Activated CD4-positive, alpha-beta memory T cell treated with anti-CD3 and anti-CD28 coated beads, Interleukin-2, amount 10 ng/mL, durations not matched to agents 7 days and 5 days (primary cell): ENCODE results near the gene SF3B1. TPM values are rescaled to one million over a fixed set of nuclear protein-coding genes. Genes with fewer than 3 reads are reported as not detected.
"Not testable (repeated sequence)": the region's sequence is repeated elsewhere in the genome, so short reads cannot be mapped to it uniquely, and the experiment has no call there.

ENCODE experiments used
- CTCF ChIA-PET: fragments of 350-600 bp; sonication (Branson Sonifier 250); formaldehyde crosslinking; loops from one replicate; lab custom pipeline; 2021; ENCODE audit warnings: antibody characterized with exemption, inconsistent platforms; lab: Charles Lee
- POLR2A ChIA-PET: fragments of 350-600 bp; sonication (Branson Sonifier 250); formaldehyde crosslinking; loops from one replicate; lab custom pipeline; 2021; ENCODE audit warnings: antibody characterized with exemption; lab: Charles Lee
- DNase-seq: peaks from one replicate; pipeline ENCODE4 v3.0.0-alpha.2; 2020
- H3K27ac Mint-ChIP-seq: one replicate; pipeline ENCODE4 v1.8.0; 2021; ENCODE audit warnings: mild to moderate bottlenecking, mixed read lengths
- H3K27me3 Mint-ChIP-seq: one replicate; pipeline ENCODE4 v1.8.0; 2021; ENCODE audit warnings: mixed read lengths
- H3K36me3 Mint-ChIP-seq: one replicate; pipeline ENCODE4 v1.8.0; 2021; ENCODE audit warnings: low read depth, mixed read lengths
- H3K4me1 Mint-ChIP-seq: one replicate; pipeline ENCODE4 v1.8.0; 2021; ENCODE audit warnings: mixed read lengths
- H3K4me3 Mint-ChIP-seq: one replicate; pipeline ENCODE4 v1.8.0; 2021; ENCODE audit warnings: mild to moderate bottlenecking, mixed read lengths
- H3K9me3 Mint-ChIP-seq: one replicate; pipeline ENCODE4 v1.8.0; 2021; ENCODE audit warnings: mixed read lengths
- total RNA-seq, 2 experiments: library from RNA; stranded (reverse); gene quantifications; one replicate each; pipeline ENCODE4 v1.2.3, GENCODE V29; 2021

Gene SF3B1
- total RNA-seq, 2 experiments from 2014 or later, result 292 to 304 TPM

- ChIA-PET CTCF (interaction anchor here (0.6 to 2.2 kb wide), 15 partner anchors 10 to 325 kb away, joined by 3 to 10 read pairs (median 3); partner anchors contain the start of genes HSPD1, HSPE1 and SF3B1), POLR2A (interaction anchor here (0.6 to 7.2 kb wide), 29 partner anchors 11 to 724 kb away, joined by 3 to 176 read pairs (median 4); partner anchors contain the start of genes ANKRD44, GTF3C3, HSPD1 and HSPE1)
- Mint-ChIP-seq H3K27ac (peak within 1 kb of the TSS; percentile 99), H3K4me3 (peak within 1 kb of the TSS; percentile 96), H3K4me1 (peaks cover 40% of the 10 kb centered on the region), H3K9me3 (no peaks in the 10 kb centered on the region), H3K36me3 (peaks cover 8% of the 10 kb centered on the region), H3K27me3 (no peaks in the 10 kb centered on the region)
- peak; percentile 99 for DNase-seq
Measured at GRCh38 chr2:197453123-197453913, 18.5 kb upstream of the SF3B1 start, which contains the start of gene COQ10B. Gene COQ10B (plus strand): TSS chr2:197453552. CDS start chr2:197453561, 9 bp downstream.

- Mint-ChIP-seq H3K9me3 (no peaks in the 10 kb centered on the region), H3K4me1 (peaks cover 38% of the 10 kb centered on the region), H3K27ac (peak overlapping the region; percentile 99), H3K36me3 (peaks cover 6% of the 10 kb centered on the region), H3K27me3 (peaks cover 1% of the 10 kb centered on the region), H3K4me3 (peak overlapping the region; percentile 96)
- CTCF ChIA-PET, result interaction anchor here (0.6 to 2.2 kb wide), 14 partner anchors 11 to 326 kb away, joined by 3 to 10 read pairs (median 4); partner anchors contain the start of genes HSPD1, HSPE1 and SF3B1
- POLR2A ChIA-PET, result interaction anchor here (0.6 to 7.2 kb wide), 28 partner anchors 10 to 723 kb away, joined by 3 to 176 read pairs (median 4); partner anchors contain the start of genes ANKRD44, GTF3C3, HSPD1 and HSPE1
- DNase-seq, result no peak
Measured at GRCh38 chr2:197452754-197453122, 17.9 kb upstream of the SF3B1 start.

- Mint-ChIP-seq H3K27ac (peak overlapping the region; percentile 55), H3K4me1 (peaks cover 31% of the 10 kb centered on the region)
- CTCF ChIA-PET, result interaction anchor here (1.1 to 2.2 kb wide), 2 partner anchors 15 to 49 kb away, joined by 5 to 9 read pairs; partner anchors contain the start of genes HSPD1 and HSPE1
- not testable (repeated sequence) for H3K4me3 Mint-ChIP-seq, H3K9me3 Mint-ChIP-seq, DNase-seq, H3K27me3 Mint-ChIP-seq, H3K36me3 Mint-ChIP-seq
- POLR2A ChIA-PET, result interaction anchor here (0.7 to 7.2 kb wide), 5 partner anchors 16 to 255 kb away, joined by 3 to 176 read pairs (median 18); partner anchors contain the start of genes HSPD1, HSPE1, MARS2 and MOB4
Measured at GRCh38 chr2:197450935-197451358, 16.1 kb upstream of the SF3B1 start.

- DNase-seq, result no peak
- ChIA-PET CTCF (interaction anchor here (1.1 kb wide), 1 partner anchor 14 kb away, joined by 5 read pairs; no protein-coding TSS in a partner anchor), POLR2A (interaction anchor here (1.4 to 7.2 kb wide), 2 partner anchors 16 to 52 kb away, joined by 3 to 176 read pairs; partner anchors contain the start of gene SF3B1)
- no peaks in the 10 kb centered on the region for H3K9me3 Mint-ChIP-seq
- no peak overlapping the region for H3K27ac Mint-ChIP-seq
- peaks cover 26% of the 10 kb centered on the region for H3K4me1 Mint-ChIP-seq
- no peak overlapping the region for H3K4me3 Mint-ChIP-seq
- peaks cover 2% of the 10 kb centered on the region for H3K36me3 Mint-ChIP-seq
- peaks cover 2% of the 10 kb centered on the region for H3K27me3 Mint-ChIP-seq
Measured at GRCh38 chr2:197450465-197450864, 15.6 kb upstream of the SF3B1 start.

- POLR2A ChIA-PET, result no interaction called here
- H3K9me3 Mint-ChIP-seq, result no peaks in the 10 kb centered on the region
- no peak for DNase-seq
- no peaks in the 10 kb centered on the region for H3K36me3 Mint-ChIP-seq
- H3K27ac Mint-ChIP-seq, result no peak overlapping the region
- CTCF ChIA-PET, result no interaction called here
- H3K27me3 Mint-ChIP-seq, result peaks cover 7% of the 10 kb centered on the region
- no peak overlapping the region for H3K4me3 Mint-ChIP-seq
- peaks cover 7% of the 10 kb centered on the region for H3K4me1 Mint-ChIP-seq
Measured at GRCh38 chr2:197446844-197447243, 12.0 kb upstream of the SF3B1 start.

GRCh38 chr2:197445746-197446145 lies 10.9 kb upstream of the SF3B1 start:
- ChIA-PET CTCF (no interaction called here), POLR2A (no interaction called here)
- peaks cover 7% of the 10 kb centered on the region for H3K27me3 Mint-ChIP-seq
- H3K9me3 Mint-ChIP-seq, result no peaks in the 10 kb centered on the region
- H3K4me1 Mint-ChIP-seq, result no peaks in the 10 kb centered on the region
- H3K27ac Mint-ChIP-seq, result no peak overlapping the region
- H3K4me3 Mint-ChIP-seq, result no peak overlapping the region
- no peaks in the 10 kb centered on the region for H3K36me3 Mint-ChIP-seq
- DNase-seq, result no peak

GRCh38 chr2:197442857-197443256 lies 8.0 kb upstream of the SF3B1 start:
- no peak for DNase-seq
- Mint-ChIP-seq H3K9me3 (no peaks in the 10 kb centered on the region), H3K4me3 (no peak overlapping the region), H3K36me3 (no peaks in the 10 kb centered on the region), H3K27ac (no peak overlapping the region), H3K4me1 (no peaks in the 10 kb centered on the region), H3K27me3 (peaks cover 5% of the 10 kb centered on the region)
- POLR2A ChIA-PET, result interaction anchor here (0.6 to 3.1 kb wide), 5 partner anchors 8 to 404 kb away, joined by 3 to 18 read pairs (median 4); partner anchors contain the start of genes COQ10B, HSPD1, HSPE1 and SF3B1
- CTCF ChIA-PET, result no interaction called here

- Mint-ChIP-seq H3K27ac (no peak overlapping the region), H3K9me3 (no peaks in the 10 kb centered on the region), H3K27me3 (no peaks in the 10 kb centered on the region), H3K4me1 (peaks cover 26% of the 10 kb centered on the region), H3K36me3 (peaks cover 19% of the 10 kb centered on the region), H3K4me3 (no peak overlapping the region)
- POLR2A ChIA-PET, result interaction anchor here (0.8 to 7.8 kb wide), 5 partner anchors 15 to 79 kb away, joined by 3 to 176 read pairs (median 4); partner anchors contain the start of genes COQ10B, HSPD1, HSPE1 and MOB4
- CTCF ChIA-PET, result interaction anchor here (1.9 kb wide), 1 partner anchor 16 kb away, joined by 5 read pairs; the partner anchor contains the start of gene COQ10B
- DNase-seq, result no peak
Measured at GRCh38 chr2:197437380-197437779, 2.6 kb upstream of the SF3B1 start.

GRCh38 chr2:197435598-197436420 lies 981 bp upstream of the SF3B1 start:
- Mint-ChIP-seq H3K4me3 (peak overlapping the region; percentile 84), H3K9me3 (no peaks in the 10 kb centered on the region), H3K36me3 (peaks cover 30% of the 10 kb centered on the region), H3K4me1 (peaks cover 40% of the 10 kb centered on the region), H3K27me3 (no peaks in the 10 kb centered on the region), H3K27ac (peak overlapping the region; percentile 100)
- peak; percentile 15 for DNase-seq
- CTCF ChIA-PET, result interaction anchor here (0.6 to 1.9 kb wide), 6 partner anchors 9 to 64 kb away, joined by 3 to 8 read pairs (median 5); partner anchors contain the start of genes COQ10B, HSPD1 and HSPE1
- POLR2A ChIA-PET, result interaction anchor here (0.6 to 8.3 kb wide), 18 partner anchors 7 to 636 kb away, joined by 3 to 176 read pairs (median 6); partner anchors contain the start of genes COQ10B, GTF3C3, HSPD1 and HSPE1

GRCh38 chr2:197433780-197434438 lies 919 bp downstream of the SF3B1 start:
- Mint-ChIP-seq H3K4me1 (peaks cover 59% of the 10 kb centered on the region), H3K27ac (peak overlapping the region; percentile 100), H3K36me3 (peaks cover 42% of the 10 kb centered on the region), H3K9me3 (no peaks in the 10 kb centered on the region), H3K27me3 (no peaks in the 10 kb centered on the region), H3K4me3 (peak overlapping the region; percentile 84)
- POLR2A ChIA-PET, result interaction anchor here (0.9 to 8.3 kb wide), 21 partner anchors 9 to 635 kb away, joined by 3 to 176 read pairs (median 6); partner anchors contain the start of genes COQ10B, GTF3C3, HSPD1 and HSPE1
- peak; percentile 1 for DNase-seq
- CTCF ChIA-PET, result interaction anchor here (1.0 to 2.9 kb wide), 2 partner anchors 19 to 26 kb away, joined by 3 to 10 read pairs; partner anchors contain the start of gene COQ10B

GRCh38 chr2:197432527-197432926 lies 2.3 kb downstream of the SF3B1 start:
- H3K4me3 Mint-ChIP-seq, result peak overlapping the region; percentile 84
- H3K36me3 Mint-ChIP-seq, result peaks cover 46% of the 10 kb centered on the region
- CTCF ChIA-PET, result interaction anchor here (2.9 kb wide), 1 partner anchor 20 kb away, joined by 10 read pairs; the partner anchor contains the start of gene COQ10B
- DNase-seq, result peak; percentile 14
- H3K27ac Mint-ChIP-seq, result peak overlapping the region; percentile 16
- not testable (repeated sequence) for H3K27me3 Mint-ChIP-seq, H3K9me3 Mint-ChIP-seq
- H3K4me1 Mint-ChIP-seq, result peaks cover 67% of the 10 kb centered on the region
- POLR2A ChIA-PET, result interaction anchor here (0.6 to 8.3 kb wide), 6 partner anchors 10 to 633 kb away, joined by 3 to 176 read pairs (median 31); partner anchors contain the start of genes COQ10B, GTF3C3, HSPD1 and HSPE1
